Stimulated activated CD4-positive, alpha-beta T cell treated with anti-CD3 and anti-CD28 coated beads, Interleukin-2, amount 100 ng/mL, for 48 hours (primary cell): ENCODE results near the gene LMTK2.

Experiments used
- DNase-seq, 2 donors: peaks; one replicate each; pipeline ENCODE4 v3.0.0-alpha.2; 2020

LMTK2 gene

GRCh38 chr7:98178762-98179490 is 72.3 kb downstream of the LMTK2 start:
- DNase-seq: no peak

GRCh38 chr7:98180751-98181150 is 74.1 kb downstream of the LMTK2 start:
- no peak for DNase-seq

- no peak for DNase-seq
Measured at GRCh38 chr7:98185101-98185500, 78.4 kb downstream of the LMTK2 start.

- DNase-seq: no peak
Measured at GRCh38 chr7:98186452-98187137, 79.9 kb downstream of the LMTK2 start.

- DNase-seq: no peak
Measured at GRCh38 chr7:98187138-98187502, 80.5 kb downstream of the LMTK2 start.

GRCh38 chr7:98189559-98189958 is 82.9 kb downstream of the LMTK2 start:
- DNase-seq: no peak

GRCh38 chr7:98191668-98192431 is 85.2 kb downstream of the LMTK2 start:
- no peak for DNase-seq

GRCh38 chr7:98192781-98193457 is 86.3 kb downstream of the LMTK2 start:
- no peak for DNase-seq

GRCh38 chr7:98193474-98194180 is 87.0 kb downstream of the LMTK2 start:
- DNase-seq: no peak

GRCh38 chr7:98194186-98194585 is 87.5 kb downstream of the LMTK2 start:
- DNase-seq: no peak

- DNase-seq: no peak
Measured at GRCh38 chr7:98194672-98195457, 88.2 kb downstream of the LMTK2 start.

GRCh38 chr7:98196706-98197605 is 90.3 kb downstream of the LMTK2 start:
- DNase-seq: no peak

- no peak for DNase-seq
Measured at GRCh38 chr7:98199131-98199530, 92.5 kb downstream of the LMTK2 start.

- no peak for DNase-seq
Measured at GRCh38 chr7:98200364-98200763, 93.7 kb downstream of the LMTK2 start.

GRCh38 chr7:98202367-98203195 is 95.9 kb downstream of the LMTK2 start:
- DNase-seq: peak; percentile 38 to 48

- DNase-seq: no peak
Measured at GRCh38 chr7:98203261-98203963, 96.8 kb downstream of the LMTK2 start.

GRCh38 chr7:98203964-98204605 is 97.4 kb downstream of the LMTK2 start:
- no peak for DNase-seq

- no peak for DNase-seq
Measured at GRCh38 chr7:98204670-98205069, 98.0 kb downstream of the LMTK2 start.
